Astrocyte of the cerebellum (primary cell): ENCODE results near the gene GREM2.

Source experiments
- DNase-seq: peaks from one replicate; pipeline ENCODE4 v3.0.0-alpha.2; 2011; ENCODE audit warnings: low read depth
- H3K4me3 ChIP-seq: 2 replicates; pipeline ENCODE4 v1.5.1; 2011; ENCODE audit warnings: mild to moderate bottlenecking, low read depth, low read length, moderate library complexity
- CTCF ChIP-seq: IDR thresholded peaks from 2 replicates; pipeline ENCODE4 v1.5.1; 2012; ENCODE audit warnings: low read length, low read depth, moderate library complexity, mild to moderate bottlenecking; ENCODE audit errors: missing control alignments
- in situ Hi-C: cut with HindIII; loops from 2 replicates; pipeline ENCODE4 v1.10.0; 2017; ENCODE audit warnings: low sequenced_read_pairs

Gene GREM2

GRCh38 chr1:240611228-240611618 is 732 bp downstream of the GREM2 start:
- TF ChIP-seq CTCF: no peak
- no peak for DNase-seq
- peak overlapping the region; percentile 54 for H3K4me3 ChIP-seq
- in situ Hi-C loops: no loop called here

- no peak for TF ChIP-seq CTCF
- peak overlapping the region; percentile 20 for H3K4me3 ChIP-seq
- no peak for DNase-seq
- in situ Hi-C loops: no loop called here
These were observed 1.3 kb downstream of the GREM2 start for GRCh38 chr1:240610636-240611035.

- no peak overlapping the region for H3K4me3 ChIP-seq
- TF ChIP-seq CTCF: no peak
- DNase-seq: no peak
- in situ Hi-C loops: no loop called here
These were observed 2.4 kb downstream of the GREM2 start for GRCh38 chr1:240609527-240610060.

- TF ChIP-seq CTCF: peak; percentile 53
- no peak overlapping the region for H3K4me3 ChIP-seq
- no peak for DNase-seq
- in situ Hi-C loops: no loop called here
These were observed 3.2 kb downstream of the GREM2 start for GRCh38 chr1:240608707-240609106.

GRCh38 chr1:240607006-240607405 is 4.9 kb downstream of the GREM2 start:
- no peak for TF ChIP-seq CTCF
- no peak for DNase-seq
- no peak overlapping the region for H3K4me3 ChIP-seq
- in situ Hi-C loops: no loop called here

- no peak for TF ChIP-seq CTCF
- in situ Hi-C loops: no loop called here
- no peak overlapping the region for H3K4me3 ChIP-seq
- no peak for DNase-seq
These were observed 9.8 kb downstream of the GREM2 start for GRCh38 chr1:240602189-240602588.

GRCh38 chr1:240599830-240600229 is 12.1 kb downstream of the GREM2 start:
- in situ Hi-C loops: no loop called here
- DNase-seq: no peak
- no peak overlapping the region for H3K4me3 ChIP-seq
- TF ChIP-seq CTCF: no peak
